Kidney (tissue), 14 donors: ENCODE data around the gene SRP9. TPM values are rescaled to one million over a fixed set of nuclear protein-coding genes. Genes with fewer than 3 reads are reported as not detected.
"Not testable (repeated sequence)": the region's sequence is repeated elsewhere in the genome, so short reads cannot be mapped to it uniquely, and the experiment has no call there.

Experiments
- DNase-seq, 5 donors: peaks; one replicate each; pipeline ENCODE4 v3.0.0-alpha.2; 2013 to 2020
- FAIRE-seq: peaks from 2 replicates; lab custom pipeline; 2012; peaks lifted over from hg19 to GRCh38; lab: Jason Lieb, UNC
- H3K27ac ChIP-seq, 2 donors: one replicate each; pipeline ENCODE4 v1.7.0; 2013; ENCODE audit warnings: low read depth in 2 of 2, low read length in 2 of 2, inconsistent platforms in 1 of 2
- H3K27me3 ChIP-seq: one replicate; pipeline ENCODE4 v1.7.1; 2013; ENCODE audit warnings: low read length, inconsistent platforms; ENCODE audit not compliant: control insufficient read depth, insufficient read depth
- H3K36me3 ChIP-seq, 3 donors: one replicate each; pipeline versions ENCODE4 v1.7.0 to v1.7.1; 2013; ENCODE audit warnings: low read length in 3 of 3, control low read depth in 1 of 3, inconsistent platforms in 1 of 3; ENCODE audit not compliant: insufficient read depth in 3 of 3, control insufficient read depth in 2 of 3
- H3K4me1 ChIP-seq, 3 donors: one replicate each; pipeline versions ENCODE4 v1.7.0 to v1.7.1; 2013; ENCODE audit warnings: low read length in 3 of 3, inconsistent platforms in 1 of 3, low read depth in 1 of 3; ENCODE audit not compliant: control insufficient read depth in 2 of 3, insufficient read depth in 2 of 3
- H3K4me3 ChIP-seq, 3 donors: one replicate each; pipeline versions ENCODE4 v1.7.0 to v1.8.1; 2013; ENCODE audit warnings: low read length in 3 of 3, control low read depth in 1 of 3, inconsistent platforms in 1 of 3
- H3K9ac ChIP-seq, 3 donors: one replicate each; pipeline versions ENCODE4 v1.7.0 to v1.7.1; 2013; ENCODE audit warnings: low read length in 3 of 3, control low read depth in 1 of 3, inconsistent platforms in 1 of 3
- H3K9me3 ChIP-seq, 3 donors: one replicate each; pipeline versions ENCODE4 v1.7.0 to v1.7.1; 2013; ENCODE audit warnings: low read length in 3 of 3, control low read depth in 1 of 3, inconsistent platforms in 1 of 3; ENCODE audit not compliant: control insufficient read depth in 2 of 3, insufficient read depth in 1 of 3
- intact Hi-C: fragments of 100-400 bp; cut with DNase I; formaldehyde crosslinking; loops from one replicate; pipeline ENCODE4 v1.11.1; 2022
- polyA plus RNA-seq: library from polyadenylated mRNA; stranded (reverse); fragments of 350-450 nt; fragmentation: Illumina TruSeq; extraction: RNeasy Lipid Tissue Mini Kit (QIAGEN cat#74804); gene quantifications from one replicate; pipeline ENCODE4 v1.2.3, GENCODE V29; 2014; ENCODE audit warnings: low read depth, low replicate concordance; ENCODE audit not compliant: insufficient read depth
- total RNA-seq: library from RNA; stranded (reverse); fragmentation: NEBNext Ultra II Directional; extraction: Animal tissue kit (Norgen Biotek cat#: 25700); gene quantifications from one replicate; pipeline ENCODE4 v1.2.1, GENCODE V29; 2021
- TF ChIP-seq, protein P1 (sequence below): IDR thresholded peaks from 3 replicates; pipeline ENCODE4 v1.5.1; 2012; ENCODE audit warnings: mild to moderate bottlenecking, moderate library complexity, borderline replicate concordance; ENCODE audit not compliant: insufficient read depth; ENCODE audit errors: extremely low read depth
- donor health status: control.
- donor health status: control.
- donor health status: control.
- donor health status: control.
- donor health status: control.
- donor health status: DM: yes; HTN: yes; CAD: no.
- donor health status: Normal renal cell carcinoma (clear cell type).

The SRP9 gene
- total and polyA plus RNA-seq, 2 donors from 2014 or later = 199 to 307 TPM

DNA sequence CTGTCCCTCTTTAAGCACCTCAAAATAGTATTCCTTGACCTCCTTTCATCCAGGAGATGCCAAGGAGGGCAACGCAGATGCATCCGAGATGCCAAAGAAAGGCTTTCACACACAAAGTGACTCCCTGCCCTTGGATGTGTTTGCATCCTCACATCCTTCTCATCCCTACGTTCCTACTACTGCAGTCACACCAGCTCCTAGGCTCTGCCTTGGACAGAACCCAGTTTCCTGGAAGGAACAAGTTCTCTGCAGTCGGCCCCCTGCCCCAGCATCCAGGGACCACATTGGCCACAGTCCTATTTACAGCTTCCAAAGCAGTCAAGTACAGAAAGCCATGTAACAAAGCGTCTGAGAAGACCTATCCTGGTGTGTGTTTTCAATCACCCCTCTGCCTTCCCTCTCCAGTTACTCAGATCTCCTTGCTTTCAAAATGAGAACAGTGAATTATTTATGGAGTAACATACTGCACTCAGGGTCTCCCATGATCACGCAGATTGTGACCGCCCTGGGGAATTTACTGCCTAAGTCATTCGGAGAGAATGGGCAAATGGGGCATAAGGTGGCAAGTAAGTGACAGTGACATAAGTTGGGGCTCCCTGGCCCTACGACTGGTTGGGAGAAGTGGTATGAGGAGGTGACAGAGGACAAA, 21.8 kb upstream of the SRP9 start:
- DNase-seq (peak in 1 of 5 donors; percentile 45), FAIRE-seq (no peak)
- Histone ChIP-seq H3K9ac (no peak overlapping the region), H3K27ac (no peak overlapping the region), H3K36me3 (no peaks in the 10 kb centered on the region), H3K4me1 (peaks cover 0 to 6% (median 0%) of the 10 kb centered on the region in 3 donors), H3K4me3 (no peak overlapping the region), H3K27me3 (no peaks in the 10 kb centered on the region), H3K9me3 (no peaks in the 10 kb centered on the region)
- TF ChIP-seq, protein P1, sequence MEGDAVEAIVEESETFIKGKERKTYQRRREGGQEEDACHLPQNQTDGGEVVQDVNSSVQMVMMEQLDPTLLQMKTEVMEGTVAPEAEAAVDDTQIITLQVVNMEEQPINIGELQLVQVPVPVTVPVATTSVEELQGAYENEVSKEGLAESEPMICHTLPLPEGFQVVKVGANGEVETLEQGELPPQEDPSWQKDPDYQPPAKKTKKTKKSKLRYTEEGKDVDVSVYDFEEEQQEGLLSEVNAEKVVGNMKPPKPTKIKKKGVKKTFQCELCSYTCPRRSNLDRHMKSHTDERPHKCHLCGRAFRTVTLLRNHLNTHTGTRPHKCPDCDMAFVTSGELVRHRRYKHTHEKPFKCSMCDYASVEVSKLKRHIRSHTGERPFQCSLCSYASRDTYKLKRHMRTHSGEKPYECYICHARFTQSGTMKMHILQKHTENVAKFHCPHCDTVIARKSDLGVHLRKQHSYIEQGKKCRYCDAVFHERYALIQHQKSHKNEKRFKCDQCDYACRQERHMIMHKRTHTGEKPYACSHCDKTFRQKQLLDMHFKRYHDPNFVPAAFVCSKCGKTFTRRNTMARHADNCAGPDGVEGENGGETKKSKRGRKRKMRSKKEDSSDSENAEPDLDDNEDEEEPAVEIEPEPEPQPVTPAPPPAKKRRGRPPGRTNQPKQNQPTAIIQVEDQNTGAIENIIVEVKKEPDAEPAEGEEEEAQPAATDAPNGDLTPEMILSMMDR = no peak
- intact Hi-C loops = no loop called here

DNA sequence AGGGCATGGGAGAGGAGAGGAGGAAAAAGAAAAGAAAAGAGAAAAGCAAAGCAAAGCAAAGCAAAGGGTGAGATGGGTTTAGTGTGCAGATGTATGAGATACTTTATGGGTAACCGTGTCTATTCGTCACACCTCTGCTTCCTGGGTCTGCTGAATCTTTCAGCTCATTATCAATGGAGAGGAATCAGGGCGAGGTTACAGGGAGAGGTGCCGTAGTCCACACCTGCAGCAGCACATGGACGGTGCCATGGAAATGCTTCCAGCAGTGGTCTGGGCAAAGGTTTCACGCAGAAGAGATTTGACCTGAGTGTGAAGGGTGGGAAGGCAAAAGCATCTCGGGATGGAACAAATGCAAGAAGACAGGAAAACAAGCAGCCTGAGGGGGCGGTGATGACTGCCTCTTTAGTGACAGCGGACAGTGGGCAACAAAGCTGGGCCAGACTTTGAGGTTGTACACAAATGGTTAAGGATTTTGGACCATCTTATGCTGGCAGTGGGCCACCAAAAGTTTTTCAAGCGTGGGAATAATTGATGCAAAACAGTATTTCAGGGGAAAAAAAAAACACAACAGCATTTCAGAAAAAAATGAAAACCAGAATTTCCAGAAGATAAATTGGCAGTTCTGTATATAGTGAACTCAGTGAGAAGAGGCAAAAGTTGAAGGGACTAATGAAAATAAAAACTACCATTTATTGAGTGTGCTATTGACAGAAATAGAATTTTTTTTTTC, 19.5 kb upstream of the SRP9 start:
- no peaks in the 10 kb centered on the region for H3K36me3 ChIP-seq
- H3K27ac ChIP-seq = no peak overlapping the region
- no peaks in the 10 kb centered on the region for H3K9me3 ChIP-seq
- TF ChIP-seq, protein P1 = no peak
- H3K4me3 ChIP-seq = no peak overlapping the region
- peaks cover 0 to 6% (median 0%) of the 10 kb centered on the region in 3 donors for H3K4me1 ChIP-seq
- DNase-seq (no peak), FAIRE-seq (no peak)
- intact Hi-C loops = no loop called here
- no peak overlapping the region for H3K9ac ChIP-seq
- H3K27me3 ChIP-seq = no peaks in the 10 kb centered on the region

DNA sequence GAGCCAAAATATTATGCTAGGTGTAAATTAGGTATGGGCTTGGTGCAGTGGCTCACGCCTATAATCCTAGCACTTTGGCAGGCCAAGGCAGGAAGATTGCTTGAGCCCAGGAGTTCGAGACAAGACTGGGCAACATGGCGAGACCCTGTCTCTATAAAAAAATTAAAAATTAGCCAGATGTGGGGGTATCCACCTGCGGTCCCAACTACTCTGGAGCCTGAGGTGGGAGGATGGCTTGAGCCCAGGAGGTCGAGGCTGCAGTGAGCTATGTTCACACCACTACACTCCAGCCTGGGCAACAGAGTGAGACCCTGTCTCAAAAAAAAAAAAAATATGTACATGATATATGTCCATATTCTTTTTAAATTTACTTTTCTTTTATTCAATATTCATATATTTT, 17.7 kb upstream of the SRP9 start:
- H3K27me3 ChIP-seq, H3K9me3 ChIP-seq, FAIRE-seq, H3K27ac ChIP-seq, H3K9ac ChIP-seq, DNase-seq, H3K4me1 ChIP-seq, H3K4me3 ChIP-seq, intact Hi-C loops, H3K36me3 ChIP-seq: not testable (repeated sequence)

DNA sequence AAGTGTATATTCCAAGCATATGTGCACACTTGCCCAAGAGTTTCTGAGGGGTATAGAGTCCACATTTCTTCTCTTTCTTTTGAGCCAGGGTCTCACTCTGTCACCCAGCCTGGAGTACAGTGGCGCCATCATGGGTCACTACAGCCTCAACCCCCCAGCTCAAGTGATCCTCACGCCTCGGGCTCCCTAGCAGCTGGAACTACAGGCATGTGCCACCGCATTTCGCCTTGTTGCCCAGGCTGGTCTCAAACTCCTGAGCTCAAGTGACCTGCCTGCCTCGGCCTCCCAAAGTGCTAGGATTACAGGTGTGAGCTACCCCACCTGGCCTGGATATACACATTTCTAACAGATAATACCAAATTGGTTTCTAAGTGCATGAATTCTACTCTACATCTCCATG, 17.1 kb upstream of the SRP9 start:
- FAIRE-seq (no peak), DNase-seq (no peak)
- Histone ChIP-seq H3K27ac (no peak overlapping the region), H3K4me3 (no peak overlapping the region), H3K4me1 (peaks cover 0 to 4% (median 0%) of the 10 kb centered on the region in 3 donors), H3K9me3 (no peaks in the 10 kb centered on the region), H3K27me3 (no peaks in the 10 kb centered on the region), H3K36me3 (no peaks in the 10 kb centered on the region), H3K9ac (no peak overlapping the region)
- intact Hi-C loops = no loop called here
- TF ChIP-seq, protein P1 = no peak

DNA sequence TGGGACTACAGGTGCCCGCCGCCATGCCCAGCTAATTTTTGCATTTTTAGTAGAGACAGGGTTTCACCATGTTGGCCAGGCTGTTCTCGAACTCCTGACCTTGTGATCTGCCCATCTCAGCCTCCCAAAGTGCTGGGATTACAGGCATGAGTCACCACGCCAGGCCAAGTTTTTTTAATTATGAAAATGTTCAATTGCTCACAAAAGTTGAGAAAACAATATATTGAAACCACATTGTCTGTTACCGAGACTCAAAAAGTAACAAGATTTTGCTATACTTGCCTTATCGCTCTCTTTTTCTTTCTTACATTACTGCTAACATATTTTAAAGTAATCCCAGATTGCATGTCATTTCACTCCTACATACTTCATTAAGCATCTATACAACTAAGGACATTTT, 16.2 kb upstream of the SRP9 start:
- H3K36me3 ChIP-seq, H3K4me1 ChIP-seq, H3K4me3 ChIP-seq, H3K27ac ChIP-seq, intact Hi-C loops, H3K27me3 ChIP-seq, DNase-seq, H3K9ac ChIP-seq, FAIRE-seq, H3K9me3 ChIP-seq: not testable (repeated sequence)
